T-helper 1 cell treated with Interleukin-12 subunit alpha and Interleukin-12 subunit beta and Interleukin-4 antibody, amounts not matched to agents 30 μg/mL and 1 μg/mL, for 36 hours (primary cell): ENCODE results near the gene ST6GALNAC3.
A peak's percentile ranks its signal among the peaks of the same experiment; 100 is the strongest.

Experiments
- H3K27ac Mint-ChIP-seq: one replicate; pipeline ENCODE4 v1.8.0; 2021; ENCODE audit warnings: mild to moderate bottlenecking, mixed read lengths
- H3K27me3 Mint-ChIP-seq: one replicate; pipeline ENCODE4 v1.8.0; 2021; ENCODE audit warnings: low read depth, mixed read lengths
- H3K36me3 Mint-ChIP-seq: one replicate; pipeline ENCODE4 v1.8.0; 2021; ENCODE audit warnings: low read depth, mixed read lengths
- H3K4me1 Mint-ChIP-seq: one replicate; pipeline ENCODE4 v1.8.0; 2021; ENCODE audit warnings: low read depth, mixed read lengths
- H3K4me3 Mint-ChIP-seq: one replicate; pipeline ENCODE4 v1.8.0; 2021; ENCODE audit warnings: mild to moderate bottlenecking, moderate library complexity, mixed read lengths
- H3K9me3 Mint-ChIP-seq: one replicate; pipeline ENCODE4 v1.8.0; 2021; ENCODE audit warnings: mixed read lengths

ST6GALNAC3 gene

GRCh38 chr1:76055987-76056386, 18.6 kb upstream of the ST6GALNAC3 start:
- Mint-ChIP-seq H3K27ac (no peak overlapping the region), H3K9me3 (no peaks in the 10 kb centered on the region), H3K4me3 (no peak overlapping the region), H3K27me3 (no peaks in the 10 kb centered on the region), H3K36me3 (no peaks in the 10 kb centered on the region), H3K4me1 (peaks cover 2% of the 10 kb centered on the region)

GRCh38 chr1:76059451-76059850, 15.1 kb upstream of the ST6GALNAC3 start:
- Mint-ChIP-seq H3K27me3 (peaks cover 11% of the 10 kb centered on the region), H3K27ac (no peak overlapping the region), H3K9me3 (no peaks in the 10 kb centered on the region), H3K4me3 (no peak overlapping the region), H3K36me3 (no peaks in the 10 kb centered on the region), H3K4me1 (no peaks in the 10 kb centered on the region)

GRCh38 chr1:76065270-76065669, 9.3 kb upstream of the ST6GALNAC3 start:
- no peak overlapping the region for H3K27ac Mint-ChIP-seq
- H3K27me3 Mint-ChIP-seq: peaks cover 16% of the 10 kb centered on the region
- no peaks in the 10 kb centered on the region for H3K36me3 Mint-ChIP-seq
- H3K4me3 Mint-ChIP-seq: no peak overlapping the region
- H3K9me3 Mint-ChIP-seq: no peaks in the 10 kb centered on the region
- no peaks in the 10 kb centered on the region for H3K4me1 Mint-ChIP-seq

GRCh38 chr1:76066394-76066793, 8.2 kb upstream of the ST6GALNAC3 start:
- no peaks in the 10 kb centered on the region for H3K36me3 Mint-ChIP-seq
- no peak overlapping the region for H3K27ac Mint-ChIP-seq
- H3K4me3 Mint-ChIP-seq: no peak overlapping the region
- no peaks in the 10 kb centered on the region for H3K9me3 Mint-ChIP-seq
- no peaks in the 10 kb centered on the region for H3K4me1 Mint-ChIP-seq
- peaks cover 16% of the 10 kb centered on the region for H3K27me3 Mint-ChIP-seq

- H3K4me1 Mint-ChIP-seq: no peaks in the 10 kb centered on the region
- H3K9me3 Mint-ChIP-seq: no peaks in the 10 kb centered on the region
Observed at GRCh38 chr1:76068542-76068941, 6.0 kb upstream of the ST6GALNAC3 start.

GRCh38 chr1:76068953-76069561, 5.5 kb upstream of the ST6GALNAC3 start:
- peaks cover under 1% of the 10 kb centered on the region for H3K4me1 Mint-ChIP-seq
- no peak overlapping the region for H3K27ac Mint-ChIP-seq
- H3K36me3 Mint-ChIP-seq: no peaks in the 10 kb centered on the region
- H3K9me3 Mint-ChIP-seq: no peaks in the 10 kb centered on the region
- H3K27me3 Mint-ChIP-seq: peaks cover 12% of the 10 kb centered on the region
- no peak overlapping the region for H3K4me3 Mint-ChIP-seq

More at GRCh38 chr1:76068542-76068941, 6.0 kb upstream of the ST6GALNAC3 start:
- H3K27ac Mint-ChIP-seq: no peak overlapping the region
- H3K4me3 Mint-ChIP-seq: no peak overlapping the region
- H3K27me3 Mint-ChIP-seq: peaks cover 16% of the 10 kb centered on the region
- no peaks in the 10 kb centered on the region for H3K36me3 Mint-ChIP-seq

- Mint-ChIP-seq H3K9me3 (no peaks in the 10 kb centered on the region), H3K27me3 (peaks cover 4% of the 10 kb centered on the region), H3K36me3 (no peaks in the 10 kb centered on the region), H3K4me3 (no peak overlapping the region), H3K4me1 (peaks cover 5% of the 10 kb centered on the region), H3K27ac (no peak overlapping the region)
Observed at GRCh38 chr1:76070538-76070937, 4.0 kb upstream of the ST6GALNAC3 start.

- no peaks in the 10 kb centered on the region for H3K9me3 Mint-ChIP-seq
Observed at GRCh38 chr1:76073481-76073880, 1.1 kb upstream of the ST6GALNAC3 start.

GRCh38 chr1:76075188-76075489, 593 bp downstream of the ST6GALNAC3 start:
- Mint-ChIP-seq H3K27ac (no peak overlapping the region), H3K4me1 (peaks cover 5% of the 10 kb centered on the region), H3K4me3 (peak overlapping the region; percentile 81), H3K9me3 (no peaks in the 10 kb centered on the region), H3K36me3 (no peaks in the 10 kb centered on the region), H3K27me3 (peaks cover 11% of the 10 kb centered on the region)

More at GRCh38 chr1:76073481-76073880, 1.1 kb upstream of the ST6GALNAC3 start:
- Mint-ChIP-seq H3K36me3 (no peaks in the 10 kb centered on the region), H3K4me1 (peaks cover 5% of the 10 kb centered on the region), H3K4me3 (peak overlapping the region; percentile 14), H3K27me3 (peaks cover 11% of the 10 kb centered on the region), H3K27ac (no peak overlapping the region)

GRCh38 chr1:76075877-76076276, 1.3 kb downstream of the ST6GALNAC3 start:
- Mint-ChIP-seq H3K27me3 (peaks cover 11% of the 10 kb centered on the region), H3K4me3 (no peak overlapping the region), H3K36me3 (no peaks in the 10 kb centered on the region), H3K4me1 (peaks cover 5% of the 10 kb centered on the region), H3K9me3 (no peaks in the 10 kb centered on the region), H3K27ac (no peak overlapping the region)

- peaks cover 2% of the 10 kb centered on the region for H3K4me1 Mint-ChIP-seq
- H3K27ac Mint-ChIP-seq: no peak overlapping the region
Observed at GRCh38 chr1:76079475-76080227, 5.1 kb downstream of the ST6GALNAC3 start.

GRCh38 chr1:76080552-76081079, 6.1 kb downstream of the ST6GALNAC3 start:
- Mint-ChIP-seq H3K27me3 (peaks cover 7% of the 10 kb centered on the region), H3K9me3 (no peaks in the 10 kb centered on the region), H3K4me3 (no peak overlapping the region), H3K4me1 (no peaks in the 10 kb centered on the region), H3K36me3 (no peaks in the 10 kb centered on the region), H3K27ac (no peak overlapping the region)

More at GRCh38 chr1:76079475-76080227, 5.1 kb downstream of the ST6GALNAC3 start:
- Mint-ChIP-seq H3K4me3 (no peak overlapping the region), H3K27me3 (peaks cover 7% of the 10 kb centered on the region), H3K9me3 (no peaks in the 10 kb centered on the region), H3K36me3 (no peaks in the 10 kb centered on the region)

GRCh38 chr1:76082062-76082461, 7.5 kb downstream of the ST6GALNAC3 start:
- Mint-ChIP-seq H3K27ac (no peak overlapping the region), H3K27me3 (peaks cover 6% of the 10 kb centered on the region), H3K4me3 (no peak overlapping the region), H3K4me1 (no peaks in the 10 kb centered on the region), H3K36me3 (no peaks in the 10 kb centered on the region), H3K9me3 (no peaks in the 10 kb centered on the region)

- Mint-ChIP-seq H3K36me3 (no peaks in the 10 kb centered on the region), H3K27ac (no peak overlapping the region), H3K4me1 (no peaks in the 10 kb centered on the region), H3K27me3 (no peaks in the 10 kb centered on the region), H3K4me3 (no peak overlapping the region), H3K9me3 (no peaks in the 10 kb centered on the region)
Observed at GRCh38 chr1:76083189-76083588, 8.6 kb downstream of the ST6GALNAC3 start.

- Mint-ChIP-seq H3K27ac (no peak overlapping the region), H3K4me3 (no peak overlapping the region), H3K9me3 (no peaks in the 10 kb centered on the region), H3K36me3 (no peaks in the 10 kb centered on the region), H3K4me1 (no peaks in the 10 kb centered on the region), H3K27me3 (no peaks in the 10 kb centered on the region)
Observed at GRCh38 chr1:76084029-76084627, 9.6 kb downstream of the ST6GALNAC3 start.
